ENCODE results near the gene SPATA31A3. TPM values are rescaled to one million over a fixed set of nuclear protein-coding genes. Genes with fewer than 3 reads are reported as not detected.
"Not testable (repeated sequence)": the region's sequence is repeated elsewhere in the genome, so short reads cannot be mapped to it uniquely, and the experiment has no call there.

The SPATA31A3 gene
- not detected for polyA plus RNA-seq (2013, experiment 1 of 2)
- polyA plus RNA-seq (2013, experiment 2 of 2), result not detected

- not testable (repeated sequence) for H3K4ac ChIP-seq (ENCODE audit: low read depth in 1 of 2, low read length in 2 of 2); H3K23ac ChIP-seq (ENCODE audit: low read length in 2 of 2); H3K4me2 ChIP-seq (ENCODE audit: low read length, poor library complexity, severe bottlenecking); H3K27me3 ChIP-seq (ENCODE audit: control insufficient read depth in 1 of 2, insufficient read depth in 1 of 2, low read length in 2 of 2); H3K4me3 ChIP-seq (ENCODE audit: insufficient read depth in 1 of 2, low read depth in 1 of 2, low read length in 2 of 2); H3K79me1 ChIP-seq (replicated peaks; ENCODE audit: low read length, poor library complexity, severe bottlenecking); H3K27ac ChIP-seq (ENCODE audit: low read length, poor library complexity, severe bottlenecking); H2BK12ac ChIP-seq (ENCODE audit: low read length in 2 of 2); H2BK120ac ChIP-seq (ENCODE audit: low read depth, low read length); H4K91ac ChIP-seq (ENCODE audit: low read length); DNase-seq; H3K9me3 ChIP-seq (ENCODE audit: control insufficient read depth, low read length); H2AK5ac ChIP-seq (ENCODE audit: low read length, severe bottlenecking); H4K8ac ChIP-seq (ENCODE audit: low read length); H3K4me1 ChIP-seq (ENCODE audit: control insufficient read depth, insufficient read depth, low read depth, low read length); H2AFZ ChIP-seq (ENCODE audit: low read depth, low read length); H2BK15ac ChIP-seq (ENCODE audit: low read depth, poor library complexity, severe bottlenecking); H2BK5ac ChIP-seq (ENCODE audit: low read depth, low read length, poor library complexity, severe bottlenecking); H3K36me3 ChIP-seq (ENCODE audit: control insufficient read depth in 1 of 2, insufficient read depth in 2 of 2, low read depth in 1 of 2, low read length in 2 of 2); H3K18ac ChIP-seq (ENCODE audit: low read depth in 1 of 2, low read length in 2 of 2); H3K9ac ChIP-seq (ENCODE audit: low read length); H3K14ac ChIP-seq (ENCODE audit: low read length in 2 of 2)
- WGBS, result no CpG with 5 or more reads among the region's 7 CpGs
Measured at GRCh38 chr9:66992450-66992849, at the start of gene SPATA31A3. Gene SPATA31A3, minus strand, starts transcription at chr9:66992550. Its CDS starts 29 bp downstream, at chr9:66992521.

GRCh38 chr9:66952576-66952975 lies 39.8 kb downstream of the SPATA31A3 start:
- H4K8ac ChIP-seq (ENCODE audit: low read length); H3K9me3 ChIP-seq (ENCODE audit: control insufficient read depth, low read length); H2BK15ac ChIP-seq (ENCODE audit: low read depth, poor library complexity, severe bottlenecking); H3K4ac ChIP-seq (ENCODE audit: low read depth in 1 of 2, low read length in 2 of 2); H4K91ac ChIP-seq (ENCODE audit: low read length); H3K9ac ChIP-seq (ENCODE audit: low read length); H3K4me2 ChIP-seq (ENCODE audit: low read length, poor library complexity, severe bottlenecking); H2BK5ac ChIP-seq (ENCODE audit: low read depth, low read length, poor library complexity, severe bottlenecking); H3K27me3 ChIP-seq (ENCODE audit: control insufficient read depth in 1 of 2, insufficient read depth in 1 of 2, low read length in 2 of 2); H2BK120ac ChIP-seq (ENCODE audit: low read depth, low read length); H3K23ac ChIP-seq (ENCODE audit: low read length in 2 of 2); H3K27ac ChIP-seq (ENCODE audit: low read length, poor library complexity, severe bottlenecking); H3K4me3 ChIP-seq (ENCODE audit: insufficient read depth in 1 of 2, low read depth in 1 of 2, low read length in 2 of 2); H3K4me1 ChIP-seq (ENCODE audit: control insufficient read depth, insufficient read depth, low read depth, low read length); H3K36me3 ChIP-seq (ENCODE audit: control insufficient read depth in 1 of 2, insufficient read depth in 2 of 2, low read depth in 1 of 2, low read length in 2 of 2); H2BK12ac ChIP-seq (ENCODE audit: low read length in 2 of 2); H3K14ac ChIP-seq (ENCODE audit: low read length in 2 of 2); H2AFZ ChIP-seq (ENCODE audit: low read depth, low read length); H3K18ac ChIP-seq (ENCODE audit: low read depth in 1 of 2, low read length in 2 of 2); H3K79me1 ChIP-seq (replicated peaks; ENCODE audit: low read length, poor library complexity, severe bottlenecking); DNase-seq; H2AK5ac ChIP-seq (ENCODE audit: low read length, severe bottlenecking): not testable (repeated sequence)
- 96% methylated on average over 9 of the region's 11 CpGs for WGBS

- not testable (repeated sequence) for H3K23ac ChIP-seq (ENCODE audit: low read length in 2 of 2); H3K27ac ChIP-seq (ENCODE audit: low read length, poor library complexity, severe bottlenecking); H4K91ac ChIP-seq (ENCODE audit: low read length); H3K9ac ChIP-seq (ENCODE audit: low read length); H2BK12ac ChIP-seq (ENCODE audit: low read length in 2 of 2); H3K9me3 ChIP-seq (ENCODE audit: control insufficient read depth, low read length); H2AFZ ChIP-seq (ENCODE audit: low read depth, low read length); H3K4me2 ChIP-seq (ENCODE audit: low read length, poor library complexity, severe bottlenecking); H3K18ac ChIP-seq (ENCODE audit: low read depth in 1 of 2, low read length in 2 of 2); H3K4me1 ChIP-seq (ENCODE audit: control insufficient read depth, insufficient read depth, low read depth, low read length); H4K8ac ChIP-seq (ENCODE audit: low read length); H2BK120ac ChIP-seq (ENCODE audit: low read depth, low read length); H3K79me1 ChIP-seq (replicated peaks; ENCODE audit: low read length, poor library complexity, severe bottlenecking); H3K4ac ChIP-seq (ENCODE audit: low read depth in 1 of 2, low read length in 2 of 2); H3K27me3 ChIP-seq (ENCODE audit: control insufficient read depth in 1 of 2, insufficient read depth in 1 of 2, low read length in 2 of 2); H2AK5ac ChIP-seq (ENCODE audit: low read length, severe bottlenecking); H3K4me3 ChIP-seq (ENCODE audit: insufficient read depth in 1 of 2, low read depth in 1 of 2, low read length in 2 of 2); H2BK5ac ChIP-seq (ENCODE audit: low read depth, low read length, poor library complexity, severe bottlenecking); H2BK15ac ChIP-seq (ENCODE audit: low read depth, poor library complexity, severe bottlenecking); H3K14ac ChIP-seq (ENCODE audit: low read length in 2 of 2); H3K36me3 ChIP-seq (ENCODE audit: control insufficient read depth in 1 of 2, insufficient read depth in 2 of 2, low read depth in 1 of 2, low read length in 2 of 2)
- 67% methylated on average over 3 of the region's 5 CpGs for WGBS
- DNase-seq, result peak; percentile 14
Measured at GRCh38 chr9:66942400-66943155, 49.8 kb downstream of the SPATA31A3 start.

- not testable (repeated sequence) for H3K4ac ChIP-seq (ENCODE audit: low read depth in 1 of 2, low read length in 2 of 2); H3K9ac ChIP-seq (ENCODE audit: low read length); H3K4me1 ChIP-seq (ENCODE audit: control insufficient read depth, insufficient read depth, low read depth, low read length); H2AK5ac ChIP-seq (ENCODE audit: low read length, severe bottlenecking); H4K91ac ChIP-seq (ENCODE audit: low read length); H3K27me3 ChIP-seq (ENCODE audit: control insufficient read depth in 1 of 2, insufficient read depth in 1 of 2, low read length in 2 of 2); H3K4me3 ChIP-seq (ENCODE audit: insufficient read depth in 1 of 2, low read depth in 1 of 2, low read length in 2 of 2); H3K18ac ChIP-seq (ENCODE audit: low read depth in 1 of 2, low read length in 2 of 2); H2BK120ac ChIP-seq (ENCODE audit: low read depth, low read length); H3K4me2 ChIP-seq (ENCODE audit: low read length, poor library complexity, severe bottlenecking); H3K36me3 ChIP-seq (ENCODE audit: control insufficient read depth in 1 of 2, insufficient read depth in 2 of 2, low read depth in 1 of 2, low read length in 2 of 2); H3K27ac ChIP-seq (ENCODE audit: low read length, poor library complexity, severe bottlenecking); H3K23ac ChIP-seq (ENCODE audit: low read length in 2 of 2); H2AFZ ChIP-seq (ENCODE audit: low read depth, low read length); DNase-seq; H2BK15ac ChIP-seq (ENCODE audit: low read depth, poor library complexity, severe bottlenecking); H2BK5ac ChIP-seq (ENCODE audit: low read depth, low read length, poor library complexity, severe bottlenecking); H3K9me3 ChIP-seq (ENCODE audit: control insufficient read depth, low read length); H2BK12ac ChIP-seq (ENCODE audit: low read length in 2 of 2); H3K14ac ChIP-seq (ENCODE audit: low read length in 2 of 2); H4K8ac ChIP-seq (ENCODE audit: low read length); H3K79me1 ChIP-seq (replicated peaks; ENCODE audit: low read length, poor library complexity, severe bottlenecking)
- WGBS, result 50% methylated on average over 1 of the region's 2 CpGs
Measured at GRCh38 chr9:66939878-66940830, 52.2 kb downstream of the SPATA31A3 start.

Data from mesenchymal stem cell (in vitro differentiated cells and primary cell).